OCI-LY3 (cell line): Measurements from ENCODE around the gene TAX1BP1.

Source experiments
- H2AFZ ChIP-seq: fragments of 200-600, 300-600 bp; shearing (Covaris generic); 2 replicates; pipeline ENCODE4 v1.6.0; 2014; ENCODE audit warnings: antibody characterized with exemption, low read depth, low read length
- H3K27ac ChIP-seq: fragments of 200-600, 300-600 bp; sonication (generic); 2 replicates; pipeline ENCODE4 v1.5.1; 2014; ENCODE audit warnings: mild to moderate bottlenecking, low read length, moderate library complexity, mixed read lengths
- H3K27me3 ChIP-seq: fragments of 200-600, 300-600 bp; sonication (generic); 2 replicates; pipeline ENCODE4 v1.6.1; 2014; ENCODE audit warnings: low read depth, low read length, mixed read lengths
- H3K36me3 ChIP-seq: fragments of 200-600, 300-600 bp; sonication (generic); replicated peaks from 2 replicates; pipeline ENCODE3; 2014; ENCODE audit warnings: low read depth, low read length, mixed read lengths
- H3K4me1 ChIP-seq: fragments of 300-600, 200-600 bp; sonication (generic); 2 replicates; pipeline ENCODE4 v1.6.1; 2014; ENCODE audit warnings: low read length, mixed read lengths
- H3K4me2 ChIP-seq: fragments of 200-600, 300-600 bp; sonication (generic); 2 replicates; pipeline ENCODE4 v1.6.1; 2014; ENCODE audit warnings: low read length, mixed read lengths
- H3K4me3 ChIP-seq: fragments of 300-600, 200-600 bp; sonication (generic); 2 replicates; pipeline ENCODE4 v1.5.1; 2014; ENCODE audit warnings: antibody characterized with exemption, mild to moderate bottlenecking, low read length, moderate library complexity
- H3K79me2 ChIP-seq: fragments of 300-600, 200-600 bp; shearing (Covaris generic); 2 replicates; pipeline ENCODE4 v1.6.1; 2014; ENCODE audit warnings: mild to moderate bottlenecking, low read length, mixed read lengths
- H3K9ac ChIP-seq: fragments of 300-600, 200-600 bp; shearing (Covaris generic); 2 replicates; pipeline ENCODE4 v1.6.0; 2014; ENCODE audit warnings: mild to moderate bottlenecking, low read length, moderate library complexity
- H3K9me3 ChIP-seq: fragments of 200-600, 300-600 bp; shearing (Covaris generic); 2 replicates; pipeline ENCODE4 v1.6.1; 2014; ENCODE audit warnings: low read length, mixed read lengths; ENCODE audit not compliant: insufficient read depth
- H4K20me1 ChIP-seq: fragments of 200-600, 300-600 bp; sonication (generic); 2 replicates; pipeline ENCODE4 v1.6.1; 2016; ENCODE audit warnings: low read length, mixed read lengths; ENCODE audit not compliant: insufficient read depth
- EZH2phosphoT487 ChIP-seq: fragments of 200-600 bp; shearing (Covaris generic); IDR thresholded peaks from 2 replicates; pipeline ENCODE4 v1.6.1; 2018; ENCODE audit warnings: antibody characterized with exemption, mixed run types, low read depth
- TF ChIP-seq, protein P1 (sequence below): fragments of 200-600, 300-600 bp; sonication (generic); IDR thresholded peaks from 2 replicates; pipeline ENCODE4 v1.5.1; 2014; ENCODE audit warnings: antibody characterized with exemption, low read length, low read depth

The TAX1BP1 gene

DNA sequence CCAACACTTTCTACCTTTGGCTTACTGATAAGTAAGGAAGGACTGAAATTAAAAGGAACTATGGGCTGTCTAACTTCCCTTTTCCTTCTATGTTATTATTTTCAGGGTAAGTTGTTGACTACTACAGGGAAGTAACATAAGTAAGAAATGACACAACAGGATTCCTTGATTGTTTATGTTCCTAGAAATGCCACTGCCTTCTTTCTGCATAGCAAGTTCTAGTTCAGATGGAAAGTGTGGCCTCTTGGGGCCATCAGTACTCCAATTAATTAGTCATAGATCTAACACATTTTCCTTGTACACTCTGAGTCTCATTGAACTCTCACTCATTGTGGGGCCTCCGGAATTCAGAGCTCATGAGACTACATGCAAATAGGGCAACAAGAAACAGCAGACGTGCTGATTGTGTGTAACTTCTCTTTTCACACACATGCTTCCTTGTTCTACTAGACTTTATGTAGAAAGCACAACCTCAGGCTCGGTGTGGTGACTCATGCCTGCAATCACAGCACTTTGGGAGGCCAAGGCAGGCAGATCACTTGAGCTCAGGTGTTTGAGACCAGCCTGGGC lies 42.0 kb upstream of the TAX1BP1 start:
- Histone ChIP-seq H3K36me3 (no peaks in the 10 kb centered on the region), H3K9me3 (no peaks in the 10 kb centered on the region), H3K27ac (peak overlapping the region; percentile 52), H3K4me2 (peak overlapping the region; percentile 70), H3K4me3 (peak overlapping the region; percentile 31; the same call in 1 of the 2 replicates), H2AFZ (peak overlapping the region; percentile 89), H4K20me1 (no peaks in the 10 kb centered on the region), H3K4me1 (peaks cover 13% of the 10 kb centered on the region), H3K27me3 (no peaks in the 10 kb centered on the region), H3K79me2 (no peaks in the 10 kb centered on the region), H3K9ac (no peak overlapping the region)
- no peak for TF ChIP-seq EZH2phosphoT487
- TF ChIP-seq, protein P1, sequence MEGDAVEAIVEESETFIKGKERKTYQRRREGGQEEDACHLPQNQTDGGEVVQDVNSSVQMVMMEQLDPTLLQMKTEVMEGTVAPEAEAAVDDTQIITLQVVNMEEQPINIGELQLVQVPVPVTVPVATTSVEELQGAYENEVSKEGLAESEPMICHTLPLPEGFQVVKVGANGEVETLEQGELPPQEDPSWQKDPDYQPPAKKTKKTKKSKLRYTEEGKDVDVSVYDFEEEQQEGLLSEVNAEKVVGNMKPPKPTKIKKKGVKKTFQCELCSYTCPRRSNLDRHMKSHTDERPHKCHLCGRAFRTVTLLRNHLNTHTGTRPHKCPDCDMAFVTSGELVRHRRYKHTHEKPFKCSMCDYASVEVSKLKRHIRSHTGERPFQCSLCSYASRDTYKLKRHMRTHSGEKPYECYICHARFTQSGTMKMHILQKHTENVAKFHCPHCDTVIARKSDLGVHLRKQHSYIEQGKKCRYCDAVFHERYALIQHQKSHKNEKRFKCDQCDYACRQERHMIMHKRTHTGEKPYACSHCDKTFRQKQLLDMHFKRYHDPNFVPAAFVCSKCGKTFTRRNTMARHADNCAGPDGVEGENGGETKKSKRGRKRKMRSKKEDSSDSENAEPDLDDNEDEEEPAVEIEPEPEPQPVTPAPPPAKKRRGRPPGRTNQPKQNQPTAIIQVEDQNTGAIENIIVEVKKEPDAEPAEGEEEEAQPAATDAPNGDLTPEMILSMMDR, result no peak

DNA sequence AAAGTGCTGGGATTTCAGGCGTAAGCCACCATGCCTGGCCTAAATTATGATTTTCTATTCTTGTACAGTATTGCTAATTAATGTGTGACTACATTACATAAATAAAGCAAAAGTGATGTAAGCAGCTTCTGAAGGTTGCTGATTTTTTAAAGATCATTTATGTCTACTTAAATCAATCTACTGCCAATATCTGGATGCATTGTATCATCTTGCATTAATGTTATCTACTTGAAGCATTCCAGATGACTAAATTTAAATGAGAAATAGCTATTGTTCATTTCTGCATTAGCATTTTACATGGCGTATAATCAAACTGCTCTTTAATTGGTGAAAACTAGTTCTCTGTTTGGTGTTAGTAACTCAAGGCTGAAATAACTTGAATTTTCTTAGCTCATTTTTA lies 40.2 kb upstream of the TAX1BP1 start:
- Histone ChIP-seq H3K9ac (no peak overlapping the region), H4K20me1 (no peaks in the 10 kb centered on the region), H3K9me3 (no peaks in the 10 kb centered on the region), H3K27ac (no peak overlapping the region), H3K4me1 (peaks cover 13% of the 10 kb centered on the region), H3K4me3 (no peak overlapping the region), H2AFZ (no peak overlapping the region), H3K36me3 (no peaks in the 10 kb centered on the region), H3K27me3 (no peaks in the 10 kb centered on the region), H3K4me2 (no peak overlapping the region), H3K79me2 (no peaks in the 10 kb centered on the region)
- TF ChIP-seq, protein P1, result no peak
- no peak for TF ChIP-seq EZH2phosphoT487

DNA sequence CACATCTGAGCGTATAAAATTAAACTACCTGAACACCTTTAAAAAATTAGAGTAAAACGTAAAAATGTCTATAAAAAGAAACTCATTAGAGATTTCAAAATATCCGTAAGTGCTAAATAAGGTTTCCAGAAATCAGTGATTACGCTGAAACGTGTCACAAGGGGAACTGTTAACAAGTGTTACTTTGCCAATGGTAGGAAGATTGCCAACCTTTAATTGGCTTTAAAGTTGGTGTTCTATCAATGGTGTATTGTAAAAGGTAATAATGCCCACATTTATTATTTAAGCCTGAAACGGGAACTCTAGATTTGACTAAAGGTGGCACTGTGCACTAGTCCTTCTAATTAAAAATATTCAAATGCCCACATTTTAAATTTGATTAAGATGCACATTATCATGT lies 39.5 kb upstream of the TAX1BP1 start:
- no peak overlapping the region for H3K27ac ChIP-seq
- H3K9ac ChIP-seq, result no peak overlapping the region
- TF ChIP-seq EZH2phosphoT487, result no peak
- TF ChIP-seq, protein P1, result no peak
- no peaks in the 10 kb centered on the region for H3K36me3 ChIP-seq
- H2AFZ ChIP-seq, result no peak overlapping the region
- H4K20me1 ChIP-seq, result no peaks in the 10 kb centered on the region
- no peak overlapping the region for H3K4me3 ChIP-seq
- no peak overlapping the region for H3K4me2 ChIP-seq
- H3K27me3 ChIP-seq, result no peaks in the 10 kb centered on the region
- H3K9me3 ChIP-seq, result no peaks in the 10 kb centered on the region
- H3K79me2 ChIP-seq, result no peaks in the 10 kb centered on the region
- H3K4me1 ChIP-seq, result peaks cover 13% of the 10 kb centered on the region

DNA sequence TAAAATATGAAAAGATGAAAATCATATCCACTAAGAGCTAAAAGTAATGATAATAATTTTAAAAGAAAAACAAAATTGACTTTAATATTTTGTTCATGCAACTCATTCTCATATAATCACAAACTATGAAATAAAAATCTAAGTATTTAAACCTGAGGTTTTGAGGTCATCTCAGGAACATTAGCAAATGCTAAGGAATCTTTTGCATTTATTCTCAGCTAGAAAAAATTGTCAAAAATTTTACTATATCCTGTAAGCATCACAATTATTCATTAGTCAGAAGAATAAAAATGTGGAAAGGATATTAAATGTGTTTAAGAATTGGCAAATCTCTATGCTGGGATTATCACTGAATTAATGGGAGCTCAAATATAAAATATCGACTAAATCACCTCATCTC lies 36.8 kb upstream of the TAX1BP1 start:
- Histone ChIP-seq H3K36me3 (no peaks in the 10 kb centered on the region), H4K20me1 (no peaks in the 10 kb centered on the region), H3K9ac (no peak overlapping the region), H3K27ac (no peak overlapping the region), H3K79me2 (no peaks in the 10 kb centered on the region), H3K4me2 (no peak overlapping the region), H3K27me3 (no peaks in the 10 kb centered on the region), H3K4me3 (no peak overlapping the region), H3K4me1 (peaks cover 6% of the 10 kb centered on the region), H2AFZ (no peak overlapping the region), H3K9me3 (no peaks in the 10 kb centered on the region)
- TF ChIP-seq EZH2phosphoT487, result no peak
